Measurements from ENCODE around the gene ZMIZ1.

Gene ZMIZ1

GRCh38 chr10:79167537-79167936, 98.8 kb downstream of the ZMIZ1 start:
- Histone ChIP-seq H3K36me3 (ENCODE audit: control insufficient read depth in 1 of 2, insufficient read depth in 2 of 2, low read length in 2 of 2) (peaks cover 80 to 90% of the 10 kb centered on the region in 2 experiments), H2BK5ac (ENCODE audit: low read depth, low read length, poor library complexity) (no peak overlapping the region), H3K79me2 (ENCODE audit: control insufficient read depth, insufficient read depth, low read length, poor library complexity) (no peaks in the 10 kb centered on the region), H2AFZ (ENCODE audit: insufficient read depth, low read length, poor library complexity) (no peak overlapping the region), H4K12ac (ENCODE audit: low read depth, low read length) (no peak overlapping the region), H3K27ac (ENCODE audit: low read depth, low read length) (no peak overlapping the region), H3K9ac (ENCODE audit: low read length) (no peak overlapping the region), H3K79me1 (ENCODE audit: low read length) (no peaks in the 10 kb centered on the region), H3K4ac (ENCODE audit: low read depth, low read length) (no peak overlapping the region), H4K91ac (ENCODE audit: low read depth, low read length) (no peak overlapping the region), H3K4me1 (ENCODE audit: control insufficient read depth in 1 of 2, insufficient read depth in 2 of 2, low read length in 2 of 2) (no peaks in the 10 kb centered on the region), H4K8ac (ENCODE audit: low read depth, low read length) (no peak overlapping the region), H3K18ac (ENCODE audit: low read length) (no peak overlapping the region), H3K4me2 (ENCODE audit: low read length) (no peak overlapping the region), H2BK12ac (ENCODE audit: low read length) (no peak overlapping the region), H2BK120ac (ENCODE audit: insufficient read depth, low read length, poor library complexity) (no peak overlapping the region), H3K9me3 (ENCODE audit: insufficient read depth, low read depth, low read length) (peaks cover 3% of the 10 kb centered on the region), H3K23ac (ENCODE audit: low read length) (no peak overlapping the region), H2AK5ac (ENCODE audit: low read length) (no peak overlapping the region), H3K27me3 (ENCODE audit: insufficient read depth, low read length) (no peaks in the 10 kb centered on the region), H3K14ac (ENCODE audit: low read length) (no peak overlapping the region), H3K4me3 (ENCODE audit: low read depth, low read length) (no peak overlapping the region)
- no CpG with 5 or more reads among the region's 8 CpGs for WGBS (ENCODE audit: extremely low coverage, insufficient coverage, insufficient read length)
- no peak for DNase-seq

- peaks cover 73 to 83% of the 10 kb centered on the region in 2 experiments for H3K36me3 ChIP-seq (ENCODE audit: control insufficient read depth in 1 of 2, insufficient read depth in 2 of 2, low read length in 2 of 2)
- no peak overlapping the region for H3K27ac ChIP-seq (ENCODE audit: low read depth, low read length)
- H4K91ac ChIP-seq (ENCODE audit: low read depth, low read length): no peak overlapping the region
- H3K23ac ChIP-seq (ENCODE audit: low read length): no peak overlapping the region
- no peak overlapping the region for H3K14ac ChIP-seq (ENCODE audit: low read length)
- no peak overlapping the region for H2AFZ ChIP-seq (ENCODE audit: insufficient read depth, low read length, poor library complexity)
- H4K8ac ChIP-seq (ENCODE audit: low read depth, low read length): no peak overlapping the region
- no peak overlapping the region for H2BK120ac ChIP-seq (ENCODE audit: insufficient read depth, low read length, poor library complexity)
- no peaks in the 10 kb centered on the region for H3K27me3 ChIP-seq (ENCODE audit: insufficient read depth, low read length)
- no peak for DNase-seq
- no peak overlapping the region for H4K12ac ChIP-seq (ENCODE audit: low read depth, low read length)
- H3K4ac ChIP-seq (ENCODE audit: low read depth, low read length): no peak overlapping the region
- no peak overlapping the region for H2BK5ac ChIP-seq (ENCODE audit: low read depth, low read length, poor library complexity)
- H3K4me1 ChIP-seq (ENCODE audit: control insufficient read depth in 1 of 2, insufficient read depth in 2 of 2, low read length in 2 of 2): no peaks in the 10 kb centered on the region
- H3K9ac ChIP-seq (ENCODE audit: low read length): no peak overlapping the region
- H3K18ac ChIP-seq (ENCODE audit: low read length): no peak overlapping the region
- H3K79me2 ChIP-seq (ENCODE audit: control insufficient read depth, insufficient read depth, low read length, poor library complexity): no peaks in the 10 kb centered on the region
- H3K4me3 ChIP-seq (ENCODE audit: low read depth, low read length): no peak overlapping the region
- no peak overlapping the region for H3K4me2 ChIP-seq (ENCODE audit: low read length)
- no CpG with 5 or more reads among the region's 5 CpGs for WGBS (ENCODE audit: extremely low coverage, insufficient coverage, insufficient read length)
- H3K79me1 ChIP-seq (ENCODE audit: low read length): no peaks in the 10 kb centered on the region
- H3K9me3 ChIP-seq (ENCODE audit: insufficient read depth, low read depth, low read length): peaks cover 3% of the 10 kb centered on the region
- H2BK12ac ChIP-seq (ENCODE audit: low read length): no peak overlapping the region
- H2AK5ac ChIP-seq (ENCODE audit: low read length): no peak overlapping the region
These were observed 99.4 kb downstream of the ZMIZ1 start for GRCh38 chr10:79168210-79168609.

GRCh38 chr10:79170226-79170752, 101.5 kb downstream of the ZMIZ1 start:
- Histone ChIP-seq H2AK5ac (ENCODE audit: low read length) (no peak overlapping the region), H2BK5ac (ENCODE audit: low read depth, low read length, poor library complexity) (no peak overlapping the region), H3K4me3 (ENCODE audit: low read depth, low read length) (no peak overlapping the region), H3K4ac (ENCODE audit: low read depth, low read length) (no peak overlapping the region), H2BK120ac (ENCODE audit: insufficient read depth, low read length, poor library complexity) (no peak overlapping the region), H3K27ac (ENCODE audit: low read depth, low read length) (no peak overlapping the region), H3K4me2 (ENCODE audit: low read length) (no peak overlapping the region), H3K14ac (ENCODE audit: low read length) (no peak overlapping the region), H3K9ac (ENCODE audit: low read length) (no peak overlapping the region), H3K36me3 (ENCODE audit: control insufficient read depth in 1 of 2, insufficient read depth in 2 of 2, low read length in 2 of 2) (peaks cover 72 to 82% of the 10 kb centered on the region in 2 experiments), H3K18ac (ENCODE audit: low read length) (peak overlapping the region; percentile 4), H2BK12ac (ENCODE audit: low read length) (no peak overlapping the region), H3K27me3 (ENCODE audit: insufficient read depth, low read length) (no peaks in the 10 kb centered on the region), H3K23ac (ENCODE audit: low read length) (no peak overlapping the region), H2AFZ (ENCODE audit: insufficient read depth, low read length, poor library complexity) (no peak overlapping the region), H4K91ac (ENCODE audit: low read depth, low read length) (no peak overlapping the region), H3K79me1 (ENCODE audit: low read length) (no peaks in the 10 kb centered on the region), H3K79me2 (ENCODE audit: control insufficient read depth, insufficient read depth, low read length, poor library complexity) (no peaks in the 10 kb centered on the region), H4K8ac (ENCODE audit: low read depth, low read length) (no peak overlapping the region), H3K4me1 (ENCODE audit: control insufficient read depth in 1 of 2, insufficient read depth in 2 of 2, low read length in 2 of 2) (no peaks in the 10 kb centered on the region), H4K12ac (ENCODE audit: low read depth, low read length) (no peak overlapping the region), H3K9me3 (ENCODE audit: insufficient read depth, low read depth, low read length) (peaks cover 3% of the 10 kb centered on the region)
- no peak for DNase-seq
- WGBS (ENCODE audit: extremely low coverage, insufficient coverage, insufficient read length): no CpG with 5 or more reads among the region's 4 CpGs

GRCh38 chr10:79170993-79171392, 102.2 kb downstream of the ZMIZ1 start:
- Histone ChIP-seq H3K14ac (ENCODE audit: low read length) (no peak overlapping the region), H3K27ac (ENCODE audit: low read depth, low read length) (no peak overlapping the region), H4K12ac (ENCODE audit: low read depth, low read length) (no peak overlapping the region), H3K27me3 (ENCODE audit: insufficient read depth, low read length) (no peaks in the 10 kb centered on the region), H3K4ac (ENCODE audit: low read depth, low read length) (no peak overlapping the region), H2BK120ac (ENCODE audit: insufficient read depth, low read length, poor library complexity) (no peak overlapping the region), H2BK5ac (ENCODE audit: low read depth, low read length, poor library complexity) (no peak overlapping the region), H2AK5ac (ENCODE audit: low read length) (no peak overlapping the region), H3K79me1 (ENCODE audit: low read length) (no peaks in the 10 kb centered on the region), H3K9ac (ENCODE audit: low read length) (no peak overlapping the region), H4K8ac (ENCODE audit: low read depth, low read length) (no peak overlapping the region), H3K4me1 (ENCODE audit: control insufficient read depth in 1 of 2, insufficient read depth in 2 of 2, low read length in 2 of 2) (peaks cover 0 to 3% of the 10 kb centered on the region in 2 experiments), H3K36me3 (ENCODE audit: control insufficient read depth in 1 of 2, insufficient read depth in 2 of 2, low read length in 2 of 2) (peaks cover 66 to 78% of the 10 kb centered on the region in 2 experiments), H3K23ac (ENCODE audit: low read length) (no peak overlapping the region), H3K9me3 (ENCODE audit: insufficient read depth, low read depth, low read length) (peaks cover 3% of the 10 kb centered on the region), H2BK12ac (ENCODE audit: low read length) (no peak overlapping the region), H2AFZ (ENCODE audit: insufficient read depth, low read length, poor library complexity) (no peak overlapping the region), H3K4me2 (ENCODE audit: low read length) (no peak overlapping the region), H3K79me2 (ENCODE audit: control insufficient read depth, insufficient read depth, low read length, poor library complexity) (no peaks in the 10 kb centered on the region), H3K18ac (ENCODE audit: low read length) (no peak overlapping the region), H3K4me3 (ENCODE audit: low read depth, low read length) (no peak overlapping the region), H4K91ac (ENCODE audit: low read depth, low read length) (no peak overlapping the region)
- WGBS (ENCODE audit: extremely low coverage, insufficient coverage, insufficient read length): no CpG with 5 or more reads among the region's 9 CpGs
- DNase-seq: no peak

Measured in trophoblast cell (in vitro differentiated cells and primary cell).